PC-3 (cell line): Measurements from ENCODE around the gene IKBKE.

Source experiments
- EZH2 ChIP-seq: fragments of 300-600 bp; sonication (generic); IDR thresholded peaks from one replicate; pipeline ENCODE4 v1.6.1; 2017; ENCODE audit warnings: antibody characterized with exemption, mild to moderate bottlenecking, low read length; ENCODE audit not compliant: unreplicated experiment
- EZH2phosphoT487 ChIP-seq: fragments of 300-600 bp; sonication (generic); IDR thresholded peaks from 2 replicates; pipeline ENCODE4 v1.6.1; 2018; ENCODE audit warnings: mild to moderate bottlenecking, antibody characterized with exemption, low read length, borderline replicate concordance
- TF ChIP-seq, protein P1 (sequence below): fragments of 300-600 bp; sonication (generic); conservative IDR thresholded peaks from 2 replicates; pipeline ENCODE4 v1.5.1; 2017; ENCODE audit warnings: antibody characterized with exemption, low read depth, mild to moderate bottlenecking, low read length

- no peak for TF ChIP-seq EZH2
- TF ChIP-seq, protein P1, sequence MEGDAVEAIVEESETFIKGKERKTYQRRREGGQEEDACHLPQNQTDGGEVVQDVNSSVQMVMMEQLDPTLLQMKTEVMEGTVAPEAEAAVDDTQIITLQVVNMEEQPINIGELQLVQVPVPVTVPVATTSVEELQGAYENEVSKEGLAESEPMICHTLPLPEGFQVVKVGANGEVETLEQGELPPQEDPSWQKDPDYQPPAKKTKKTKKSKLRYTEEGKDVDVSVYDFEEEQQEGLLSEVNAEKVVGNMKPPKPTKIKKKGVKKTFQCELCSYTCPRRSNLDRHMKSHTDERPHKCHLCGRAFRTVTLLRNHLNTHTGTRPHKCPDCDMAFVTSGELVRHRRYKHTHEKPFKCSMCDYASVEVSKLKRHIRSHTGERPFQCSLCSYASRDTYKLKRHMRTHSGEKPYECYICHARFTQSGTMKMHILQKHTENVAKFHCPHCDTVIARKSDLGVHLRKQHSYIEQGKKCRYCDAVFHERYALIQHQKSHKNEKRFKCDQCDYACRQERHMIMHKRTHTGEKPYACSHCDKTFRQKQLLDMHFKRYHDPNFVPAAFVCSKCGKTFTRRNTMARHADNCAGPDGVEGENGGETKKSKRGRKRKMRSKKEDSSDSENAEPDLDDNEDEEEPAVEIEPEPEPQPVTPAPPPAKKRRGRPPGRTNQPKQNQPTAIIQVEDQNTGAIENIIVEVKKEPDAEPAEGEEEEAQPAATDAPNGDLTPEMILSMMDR: no peak
- no peak for TF ChIP-seq EZH2phosphoT487
Observed at GRCh38 chr1:206506405-206507283, 36.4 kb downstream of the IKBKE start.
